Stimulated activated CD8-positive, alpha-beta memory T cell treated with anti-CD3 and anti-CD28 coated beads, Interleukin-15, amount 100 ng/mL, for 1 hour (primary cell): Measurements from ENCODE around the gene A1BG.
"Not testable (repeated sequence)": the region's sequence is repeated elsewhere in the genome, so short reads cannot be mapped to it uniquely, and the experiment has no call there.

Experiments used
- DNase-seq: peaks from one replicate; pipeline ENCODE4 v3.0.0-alpha.2; 2020; ENCODE audit warnings: low read depth

A1BG gene

GRCh38 chr19:58385891-58386575 is 32.7 kb upstream of the A1BG start:
- no peak for DNase-seq

GRCh38 chr19:58385313-58385890 is 32.1 kb upstream of the A1BG start:
- DNase-seq = no peak

GRCh38 chr19:58382997-58383603 is 29.8 kb upstream of the A1BG start:
- DNase-seq = no peak

GRCh38 chr19:58381460-58382212 is 28.3 kb upstream of the A1BG start:
- DNase-seq = no peak

- peak; percentile 95 for DNase-seq
Measured at GRCh38 chr19:58380662-58381459, 27.6 kb upstream of the A1BG start, which contains the start of gene ZNF837. TSS of gene ZNF837 (minus strand) at chr19:58381030. CDS start at chr19:58369332, 11,698 bp downstream.

GRCh38 chr19:58380037-58380661 is 26.9 kb upstream of the A1BG start:
- no peak for DNase-seq

- DNase-seq = no peak
Measured at GRCh38 chr19:58379246-58379645, 26.0 kb upstream of the A1BG start.

- DNase-seq = not testable (repeated sequence)
Measured at GRCh38 chr19:58376724-58377123, 23.4 kb upstream of the A1BG start.

- no peak for DNase-seq
Measured at GRCh38 chr19:58374200-58374599, 20.9 kb upstream of the A1BG start.

GRCh38 chr19:58372311-58373133 is 19.2 kb upstream of the A1BG start:
- no peak for DNase-seq

GRCh38 chr19:58368561-58369360 is 15.5 kb upstream of the A1BG start:
- DNase-seq = no peak

- DNase-seq = no peak
Measured at GRCh38 chr19:58367698-58368454, 14.6 kb upstream of the A1BG start.

GRCh38 chr19:58366585-58367430 is 13.5 kb upstream of the A1BG start:
- no peak for DNase-seq

- no peak for DNase-seq
Measured at GRCh38 chr19:58364146-58364545, 10.9 kb upstream of the A1BG start.

- peak; percentile 91 for DNase-seq
Measured at GRCh38 chr19:58362272-58362994, 9.1 kb upstream of the A1BG start, which contains the start of gene ZNF497. TSS of gene ZNF497 (minus strand) at chr19:58362751. CDS start at chr19:58357635, 5,116 bp downstream.

GRCh38 chr19:58361900-58362271 is 8.6 kb upstream of the A1BG start:
- no peak for DNase-seq

GRCh38 chr19:58357481-58358145 is 4.3 kb upstream of the A1BG start:
- DNase-seq = no peak
